ENCODE results near the gene SLIT3. TPM values are rescaled to one million over a fixed set of nuclear protein-coding genes. Genes with fewer than 3 reads are reported as not detected.
"Not testable (repeated sequence)": the region's sequence is repeated elsewhere in the genome, so short reads cannot be mapped to it uniquely, and the experiment has no call there.

Gene SLIT3
- total RNA-seq, 1 donor from 2014 or later: not detected

GRCh38 chr5:169148138-169148740, 152.7 kb downstream of the SLIT3 start:
- no peak for DNase-seq (ENCODE audit: low read depth in 2 of 2)

- no peak for DNase-seq (ENCODE audit: low read depth in 2 of 2)
Measured at GRCh38 chr5:169147534-169147933, 153.4 kb downstream of the SLIT3 start.

- DNase-seq (ENCODE audit: low read depth in 2 of 2): no peak
Measured at GRCh38 chr5:169146158-169146557, 154.8 kb downstream of the SLIT3 start.

GRCh38 chr5:169142264-169142970, 158.5 kb downstream of the SLIT3 start:
- no peak for DNase-seq (ENCODE audit: low read depth in 2 of 2)

GRCh38 chr5:169140215-169140614, 160.7 kb downstream of the SLIT3 start:
- not testable (repeated sequence) for DNase-seq (ENCODE audit: low read depth in 2 of 2)

GRCh38 chr5:169139480-169140050, 161.4 kb downstream of the SLIT3 start:
- no peak for DNase-seq (ENCODE audit: low read depth in 2 of 2)

GRCh38 chr5:169133531-169133930, 167.4 kb downstream of the SLIT3 start:
- no peak for DNase-seq (ENCODE audit: low read depth in 2 of 2)

- no peak for DNase-seq (ENCODE audit: low read depth in 2 of 2)
Measured at GRCh38 chr5:169132302-169132660, 168.7 kb downstream of the SLIT3 start.

- DNase-seq (ENCODE audit: low read depth in 2 of 2): no peak
Measured at GRCh38 chr5:169131616-169132301, 169.2 kb downstream of the SLIT3 start.

GRCh38 chr5:169128679-169129078, 172.3 kb downstream of the SLIT3 start:
- DNase-seq (ENCODE audit: low read depth in 2 of 2): no peak

GRCh38 chr5:169127431-169127830, 173.5 kb downstream of the SLIT3 start:
- no peak for DNase-seq (ENCODE audit: low read depth in 2 of 2)

GRCh38 chr5:169126481-169127021, 174.4 kb downstream of the SLIT3 start:
- no peak for DNase-seq (ENCODE audit: low read depth in 2 of 2)

- no peak for DNase-seq (ENCODE audit: low read depth in 2 of 2)
Measured at GRCh38 chr5:169125571-169125970, 175.4 kb downstream of the SLIT3 start.

GRCh38 chr5:169122951-169123350, 178.0 kb downstream of the SLIT3 start:
- DNase-seq (ENCODE audit: low read depth in 2 of 2): no peak

- DNase-seq (ENCODE audit: low read depth in 2 of 2): no peak
Measured at GRCh38 chr5:169121630-169122420, 179.1 kb downstream of the SLIT3 start.

GRCh38 chr5:169119288-169120048, 181.5 kb downstream of the SLIT3 start:
- no peak for DNase-seq (ENCODE audit: low read depth in 2 of 2)

- no peak for DNase-seq (ENCODE audit: low read depth in 2 of 2)
Measured at GRCh38 chr5:169116961-169117461, 183.9 kb downstream of the SLIT3 start.

- DNase-seq (ENCODE audit: low read depth in 2 of 2): no peak
Measured at GRCh38 chr5:169115461-169116124, 185.3 kb downstream of the SLIT3 start.

- no peak for DNase-seq (ENCODE audit: low read depth in 2 of 2)
Measured at GRCh38 chr5:169114466-169115065, 186.4 kb downstream of the SLIT3 start.
